ENCODE data around the gene KCNAB2. TPM values are rescaled to one million over a fixed set of nuclear protein-coding genes. Genes with fewer than 3 reads are reported as not detected.
A peak's percentile ranks its signal among the peaks of the same experiment; 100 is the strongest.

Gene KCNAB2
- total RNA-seq, 1 experiment from 2014 or later: 28.5 TPM

- CTCF ChIA-PET: no interaction called here
- Histone ChIP-seq H3K4me3 (ENCODE audit: low read length) (no peak overlapping the region), H3K36me3 (ENCODE audit: low read depth, low read length) (no peaks in the 10 kb centered on the region), H4K20me1 (ENCODE audit: low read length) (no peaks in the 10 kb centered on the region), H3K4me2 (ENCODE audit: low read length) (no peak overlapping the region), H3K27ac (ENCODE audit: low read length) (no peak overlapping the region), H3K9ac (ENCODE audit: low read length) (no peak overlapping the region), H3K9me3 (ENCODE audit: low read length) (no peaks in the 10 kb centered on the region), H3K27me3 (ENCODE audit: low read length) (no peaks in the 10 kb centered on the region), H2AFZ (ENCODE audit: low read length) (no peak overlapping the region), H3K9me2 (replicated peaks; ENCODE audit: low read length) (no peaks in the 10 kb centered on the region), H3K79me2 (ENCODE audit: low read length) (no peaks in the 10 kb centered on the region), H3K4me1 (ENCODE audit: insufficient read depth, low read length) (no peaks in the 10 kb centered on the region), H3F3A (ENCODE audit: low read length, unreplicated experiment) (no peaks in the 10 kb centered on the region)
- no peak for TF ChIP-seq EZH2 (IDR thresholded peaks at IDR 0.05; ENCODE audit: low read length, unreplicated experiment)
- no peak for TF ChIP-seq CTCF (conservative IDR thresholded peaks at IDR 0.05; ENCODE audit: low read depth, low read length)
- no peak for TF ChIP-seq EZH2phosphoT487 (IDR thresholded peaks at IDR 0.05; ENCODE audit: borderline replicate concordance, low read length)
- BruUV-seq (replicated peaks): no TSS peak
- ATAC-seq: no peak
- no peak for DNase-seq
- POLR2A ChIA-PET (ENCODE audit: unreplicated experiment): no interaction called here
- intact Hi-C loops (cut with micrococcal nuclease): no loop called here
Observed at GRCh38 chr1:6088956-6089355, 43.3 kb downstream of the KCNAB2 start.

DNA sequence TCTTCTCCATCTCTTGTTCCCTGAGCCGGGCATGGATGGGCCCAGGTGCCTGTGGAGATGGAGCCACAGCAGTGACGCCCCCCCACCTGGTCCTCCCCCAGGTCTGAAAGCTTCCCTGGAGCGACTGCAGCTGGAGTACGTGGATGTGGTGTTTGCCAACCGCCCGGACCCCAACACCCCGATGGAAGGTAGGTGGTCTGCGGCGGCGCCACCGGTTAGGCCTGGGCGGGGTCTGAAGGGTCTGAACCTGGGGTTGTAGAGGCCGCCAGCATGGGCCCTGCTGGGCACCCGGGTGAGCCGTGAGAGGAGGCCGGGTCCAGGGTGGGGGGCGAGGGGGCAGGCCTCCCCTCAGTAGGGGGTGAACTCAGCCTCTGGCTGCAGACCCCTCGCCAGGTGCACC lies 44.6 kb downstream of the KCNAB2 start:
- H3K4me3 ChIP-seq (ENCODE audit: low read length): no peak overlapping the region
- H3K36me3 ChIP-seq (ENCODE audit: low read depth, low read length): no peaks in the 10 kb centered on the region
- H3K9ac ChIP-seq (ENCODE audit: low read length): no peak overlapping the region
- CTCF ChIA-PET: no interaction called here
- no peaks in the 10 kb centered on the region for H4K20me1 ChIP-seq (ENCODE audit: low read length)
- no peak for DNase-seq
- BruUV-seq (replicated peaks): no TSS peak
- no peak overlapping the region for H2AFZ ChIP-seq (ENCODE audit: low read length)
- intact Hi-C loops (cut with micrococcal nuclease): no loop called here
- no peaks in the 10 kb centered on the region for H3K9me2 ChIP-seq (replicated peaks; ENCODE audit: low read length)
- H3K27ac ChIP-seq (ENCODE audit: low read length): no peak overlapping the region
- POLR2A ChIA-PET (ENCODE audit: unreplicated experiment): no interaction called here
- ATAC-seq: no peak
- H3F3A ChIP-seq (ENCODE audit: low read length, unreplicated experiment): no peaks in the 10 kb centered on the region
- no peaks in the 10 kb centered on the region for H3K27me3 ChIP-seq (ENCODE audit: low read length)
- TF ChIP-seq EZH2 (IDR thresholded peaks at IDR 0.05; ENCODE audit: low read length, unreplicated experiment) (no peak), EZH2phosphoT487 (IDR thresholded peaks at IDR 0.05; ENCODE audit: borderline replicate concordance, low read length) (no peak), CTCF (conservative IDR thresholded peaks at IDR 0.05; ENCODE audit: low read depth, low read length) (no peak)
- no peaks in the 10 kb centered on the region for H3K79me2 ChIP-seq (ENCODE audit: low read length)
- H3K9me3 ChIP-seq (ENCODE audit: low read length): no peaks in the 10 kb centered on the region
- no peak overlapping the region for H3K4me2 ChIP-seq (ENCODE audit: low read length)
- no peaks in the 10 kb centered on the region for H3K4me1 ChIP-seq (ENCODE audit: insufficient read depth, low read length)

GRCh38 chr1:6090996-6091822 lies 45.5 kb downstream of the KCNAB2 start:
- Histone ChIP-seq H2AFZ (ENCODE audit: low read length) (no peak overlapping the region), H3K4me3 (ENCODE audit: low read length) (no peak overlapping the region), H4K20me1 (ENCODE audit: low read length) (no peaks in the 10 kb centered on the region), H3K9ac (ENCODE audit: low read length) (no peak overlapping the region), H3K9me3 (ENCODE audit: low read length) (no peaks in the 10 kb centered on the region), H3K36me3 (ENCODE audit: low read depth, low read length) (no peaks in the 10 kb centered on the region), H3K27ac (ENCODE audit: low read length) (no peak overlapping the region), H3K79me2 (ENCODE audit: low read length) (no peaks in the 10 kb centered on the region), H3K4me1 (ENCODE audit: insufficient read depth, low read length) (no peaks in the 10 kb centered on the region), H3F3A (ENCODE audit: low read length, unreplicated experiment) (no peaks in the 10 kb centered on the region), H3K27me3 (ENCODE audit: low read length) (no peaks in the 10 kb centered on the region), H3K9me2 (replicated peaks; ENCODE audit: low read length) (no peaks in the 10 kb centered on the region), H3K4me2 (ENCODE audit: low read length) (no peak overlapping the region)
- CTCF ChIA-PET: no interaction called here
- TF ChIP-seq EZH2 (IDR thresholded peaks at IDR 0.05; ENCODE audit: low read length, unreplicated experiment) (no peak), EZH2phosphoT487 (IDR thresholded peaks at IDR 0.05; ENCODE audit: borderline replicate concordance, low read length) (no peak)
- no TSS peak for BruUV-seq (replicated peaks)
- peak; percentile 20; the same call in 1 of the 2 replicates for ATAC-seq
- DNase-seq: no peak
- POLR2A ChIA-PET (ENCODE audit: unreplicated experiment): interaction anchor here (0.6 kb wide), 1 partner anchor 9 kb away, joined by 3 read pairs; no protein-coding TSS in a partner anchor
- intact Hi-C loops (cut with micrococcal nuclease): no loop called here
